Activated CD4-positive, CD25-positive, alpha-beta regulatory T cell treated with anti-CD3 and anti-CD28 coated beads, Interleukin-2, amount 50 U/mL, for 72 hours (primary cell): ENCODE measurements around the gene MEPCE.

ENCODE experiments used
- DNase-seq: peaks from one replicate; pipeline ENCODE4 v3.0.0; 2021

The MEPCE gene

DNA sequence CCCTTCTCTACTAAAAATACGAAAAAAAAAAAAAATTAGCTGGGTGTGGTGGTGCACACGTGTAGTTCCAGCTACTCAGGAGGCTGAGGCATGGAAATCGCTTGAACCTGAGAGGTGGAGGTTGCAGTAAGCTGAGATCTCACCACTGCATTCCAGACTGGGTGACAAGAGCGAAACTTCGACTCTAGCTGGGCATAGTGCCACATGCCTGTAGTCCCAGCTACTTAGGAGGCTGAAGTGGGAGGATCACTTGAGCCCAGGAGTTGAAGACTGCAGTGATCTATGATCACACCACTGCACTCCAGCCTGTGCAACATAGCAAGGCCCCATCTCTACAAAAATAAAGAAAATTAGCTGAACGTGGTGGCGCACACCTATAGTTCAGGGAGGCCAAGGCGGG is 35.7 kb downstream of the MEPCE start:
- DNase-seq, result no peak

DNA sequence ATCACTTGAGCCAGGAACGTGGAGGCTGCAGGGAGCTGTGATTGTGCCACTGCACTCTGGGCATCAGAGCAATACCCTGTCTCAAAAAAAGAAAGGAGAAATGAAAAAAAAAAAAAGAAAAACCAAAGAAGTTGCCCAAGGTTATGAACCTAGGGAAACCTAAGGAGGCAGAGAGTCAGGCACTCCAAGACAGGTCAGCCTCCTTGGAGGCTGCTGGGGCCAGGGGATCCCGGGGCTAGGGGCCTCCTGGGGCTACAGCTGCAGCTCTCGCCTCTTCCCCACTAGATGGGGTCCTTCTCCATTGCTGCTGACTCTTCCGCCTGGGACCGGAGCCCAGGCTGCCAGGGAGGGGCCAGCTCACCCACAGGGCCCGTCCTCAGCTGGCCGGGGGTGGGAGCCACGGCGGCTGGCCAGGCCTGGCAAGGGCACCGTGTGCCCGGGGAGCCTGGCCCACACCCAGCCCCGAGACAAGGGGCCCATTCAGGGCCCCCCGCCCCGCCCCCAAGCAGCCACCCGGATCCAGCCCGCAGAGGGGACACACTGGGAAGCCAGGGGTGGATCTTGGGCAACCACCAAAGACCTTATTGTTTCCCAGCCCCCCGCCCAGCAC is 36.2 kb downstream of the MEPCE start:
- no peak for DNase-seq

DNA sequence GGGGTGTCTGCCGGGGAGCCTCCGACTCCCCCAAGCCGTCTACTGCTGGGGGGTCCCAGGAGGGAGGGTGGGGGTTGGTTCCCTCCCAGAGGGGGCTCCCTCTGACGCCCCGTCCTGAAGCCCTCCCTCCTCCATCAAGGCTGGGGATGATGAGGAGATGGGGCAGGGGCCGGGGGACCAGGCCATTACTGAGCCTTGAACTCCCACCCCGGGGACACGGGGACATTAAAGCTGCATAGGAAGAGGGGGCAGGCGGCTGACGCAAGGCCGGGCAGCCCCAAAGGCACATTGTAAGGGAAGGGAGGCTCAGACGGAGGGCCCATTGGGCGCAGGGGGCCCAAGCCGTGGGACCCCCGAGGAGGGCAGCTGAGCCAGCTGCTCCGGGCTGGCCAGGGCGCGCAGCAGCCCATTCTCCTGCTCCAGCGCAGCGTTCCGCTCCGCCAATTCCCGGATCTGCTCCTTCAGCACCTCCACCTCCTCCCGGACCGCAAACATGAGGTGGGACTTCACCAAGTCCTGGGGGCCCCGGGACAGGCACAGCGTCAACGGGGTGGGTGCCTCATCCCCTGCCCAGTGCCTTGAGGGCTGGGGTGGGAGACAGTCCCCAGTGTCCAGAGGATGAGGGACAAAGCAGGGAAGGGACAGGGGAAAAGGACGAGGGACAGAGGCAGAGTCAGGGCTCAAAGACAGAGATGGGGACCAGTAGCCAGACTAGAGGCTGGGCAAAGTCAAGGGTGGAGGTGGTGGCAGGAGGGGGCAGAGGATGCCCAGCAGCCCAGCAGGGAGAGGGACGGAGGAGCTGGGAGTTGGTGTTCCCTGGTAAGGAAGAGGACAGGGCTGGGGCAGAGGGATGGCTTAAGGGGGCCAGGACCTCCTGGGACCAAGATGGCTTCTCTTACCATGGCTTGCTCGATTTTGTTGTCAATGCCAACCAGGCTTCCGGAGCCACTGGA is 37.3 kb downstream of the MEPCE start:
- DNase-seq, result no peak

DNA sequence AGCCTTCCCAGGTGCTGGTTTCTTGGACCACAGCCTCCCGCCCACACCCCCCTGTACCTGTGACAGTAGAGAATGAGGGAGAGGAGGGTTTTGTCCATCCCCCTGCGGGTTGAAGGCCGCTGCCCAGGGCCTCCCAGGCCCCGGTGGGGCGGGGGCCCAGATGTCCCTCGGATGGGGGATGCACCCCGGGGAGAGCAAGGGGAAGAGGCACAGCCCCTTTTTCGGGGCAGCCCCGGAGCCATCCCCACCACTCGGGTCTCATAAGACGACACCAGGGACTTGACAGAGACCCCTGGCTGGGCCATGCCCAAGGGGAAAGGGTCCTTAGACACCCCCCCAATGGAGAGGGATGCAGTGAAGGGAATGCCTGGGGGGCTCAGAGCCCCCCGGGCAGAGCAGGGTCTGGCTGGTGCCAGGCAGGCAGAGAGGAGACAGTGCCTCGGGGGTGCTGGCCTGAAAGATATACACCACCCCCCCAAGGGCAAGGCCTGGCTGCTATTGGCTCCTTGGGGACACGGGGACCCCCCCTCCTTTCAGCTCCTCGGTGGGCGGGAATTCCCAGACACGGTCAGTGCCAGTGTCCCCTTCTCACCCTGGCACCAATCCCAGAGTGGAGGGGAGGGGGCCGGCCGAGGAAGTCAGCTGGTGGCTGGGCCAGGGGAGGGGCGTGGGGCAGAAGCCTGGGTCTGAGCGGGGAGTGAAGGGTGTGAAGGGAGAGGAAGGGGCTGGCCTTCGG is 38.2 kb downstream of the MEPCE start:
- DNase-seq, result no peak

DNA sequence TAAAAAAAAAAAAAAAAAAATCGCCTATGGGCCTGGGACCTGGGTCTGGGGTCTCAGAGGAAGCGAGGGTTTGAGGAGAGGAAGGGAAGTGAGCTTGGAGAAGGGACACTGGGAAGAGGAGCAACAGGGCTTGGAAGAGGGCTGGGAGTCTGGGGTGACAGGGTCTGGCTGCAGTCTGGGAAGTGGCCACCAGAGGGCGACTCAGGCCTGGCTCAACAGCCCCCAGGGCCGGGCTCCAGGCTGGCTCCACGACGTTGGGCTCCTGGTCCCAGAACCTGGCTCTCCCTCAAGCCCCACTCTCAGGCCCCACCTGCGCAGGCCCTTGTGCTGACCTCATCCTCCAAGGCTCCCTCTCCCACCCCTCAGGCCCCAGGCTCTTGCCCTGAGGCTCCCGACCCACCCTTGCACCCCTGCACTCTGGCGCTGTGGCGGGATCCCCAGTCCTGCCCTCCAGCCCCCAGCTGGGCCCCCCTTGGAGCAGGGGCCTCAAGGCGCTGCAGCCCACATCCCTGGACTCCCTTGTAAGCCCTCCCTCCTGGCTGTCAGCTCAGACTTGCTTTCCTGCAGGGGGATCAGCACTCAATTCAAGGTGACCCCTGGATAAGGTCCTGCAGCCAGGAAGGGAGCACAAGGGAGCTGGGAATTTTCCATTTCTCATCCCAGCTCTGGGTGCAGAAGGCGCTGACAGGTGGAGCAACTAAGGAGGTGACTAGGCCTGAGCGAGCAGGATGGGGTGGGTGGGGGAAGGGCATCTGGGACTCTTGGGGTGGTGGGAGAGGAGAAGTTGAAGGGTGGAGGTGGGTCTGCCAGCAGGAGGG is 39.8 kb downstream of the MEPCE start:
- peak; percentile 90 for DNase-seq

DNA sequence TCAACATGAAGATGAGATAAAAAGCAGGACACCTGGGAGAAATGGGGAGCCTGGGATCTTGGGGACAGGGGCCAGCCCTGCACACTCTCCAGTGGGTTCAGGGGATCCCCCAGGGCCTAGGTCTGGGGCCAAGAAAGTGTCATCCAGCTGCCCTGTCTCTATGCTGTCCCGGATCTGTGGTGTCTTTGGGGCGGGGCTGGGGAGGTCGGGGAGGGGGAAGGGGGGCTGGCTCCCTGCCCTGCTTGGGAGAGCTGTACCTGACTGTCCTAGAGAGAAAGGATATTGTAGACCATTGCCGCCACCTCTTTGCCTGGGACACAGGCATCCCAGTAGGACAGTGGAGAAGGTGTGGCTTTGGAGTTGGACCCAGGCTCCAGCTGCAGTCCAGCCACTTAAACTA is 41.4 kb downstream of the MEPCE start:
- no peak for DNase-seq

DNA sequence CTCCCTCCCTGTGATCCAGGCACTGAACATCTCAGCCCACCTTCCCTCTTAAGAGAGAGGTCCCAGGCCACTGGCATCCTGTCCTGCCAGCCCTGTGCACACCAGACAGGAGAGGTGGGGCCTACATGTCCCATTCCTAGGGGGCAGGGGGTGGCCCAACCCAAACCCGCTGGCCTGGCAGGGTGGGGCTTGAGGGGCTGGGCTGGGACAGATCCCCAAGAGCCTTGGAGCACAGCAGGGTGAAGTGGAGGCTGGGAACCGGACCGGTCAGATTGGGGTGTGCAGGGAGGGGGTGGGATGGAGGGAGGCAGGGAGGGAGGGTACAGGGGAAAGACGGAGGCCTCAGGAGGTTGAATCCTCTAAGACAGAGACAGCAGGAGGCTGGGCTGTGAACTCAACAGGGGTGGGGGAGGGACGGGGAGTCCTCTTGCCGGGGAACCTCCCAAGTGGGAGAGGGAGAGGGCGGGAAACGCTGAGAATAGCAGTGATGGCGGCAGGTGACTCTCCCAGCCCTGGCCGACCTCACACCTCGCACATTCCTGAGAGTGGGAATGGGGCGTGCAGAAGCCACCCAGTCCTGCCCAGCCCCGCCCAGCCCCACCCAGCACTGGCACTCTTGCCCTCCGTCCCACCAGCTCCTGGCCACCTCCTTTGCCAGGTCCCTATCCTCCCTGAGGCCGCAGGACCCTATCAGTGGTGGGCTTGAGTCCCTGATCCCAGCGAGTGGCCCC is 42.7 kb downstream of the MEPCE start:
- DNase-seq, result no peak

DNA sequence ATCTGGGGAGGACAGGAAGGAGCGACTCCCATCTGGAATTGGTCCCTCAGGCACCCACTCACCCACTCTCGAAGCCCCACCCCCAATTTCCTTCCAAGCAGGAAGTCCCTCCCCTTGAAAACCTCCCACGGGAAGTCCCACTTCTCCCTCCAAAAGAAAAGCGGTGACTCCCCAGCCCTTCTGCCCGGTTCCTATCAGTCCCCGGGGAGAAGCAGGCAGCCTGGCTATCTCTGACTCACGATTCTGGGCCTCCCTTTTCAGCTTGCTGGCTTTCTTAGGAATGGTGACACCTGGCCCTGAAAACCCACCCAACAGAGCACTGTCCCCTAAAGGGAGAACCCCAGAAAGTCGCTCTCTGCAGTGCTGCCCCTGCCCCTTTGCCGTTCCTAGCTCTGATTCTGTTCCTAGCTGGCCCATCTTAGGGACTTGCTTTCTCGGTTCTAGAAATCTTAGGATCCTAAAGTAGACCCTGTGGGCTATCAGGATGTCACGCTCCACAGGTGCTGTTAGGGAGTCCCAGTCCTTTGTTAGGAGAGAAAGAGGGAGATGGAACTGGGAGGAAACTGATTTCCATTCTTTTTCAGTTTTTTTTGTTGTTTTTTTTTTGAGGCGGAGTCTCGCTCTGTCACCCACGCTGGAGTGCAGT is 43.3 kb downstream of the MEPCE start:
- DNase-seq, result no peak

DNA sequence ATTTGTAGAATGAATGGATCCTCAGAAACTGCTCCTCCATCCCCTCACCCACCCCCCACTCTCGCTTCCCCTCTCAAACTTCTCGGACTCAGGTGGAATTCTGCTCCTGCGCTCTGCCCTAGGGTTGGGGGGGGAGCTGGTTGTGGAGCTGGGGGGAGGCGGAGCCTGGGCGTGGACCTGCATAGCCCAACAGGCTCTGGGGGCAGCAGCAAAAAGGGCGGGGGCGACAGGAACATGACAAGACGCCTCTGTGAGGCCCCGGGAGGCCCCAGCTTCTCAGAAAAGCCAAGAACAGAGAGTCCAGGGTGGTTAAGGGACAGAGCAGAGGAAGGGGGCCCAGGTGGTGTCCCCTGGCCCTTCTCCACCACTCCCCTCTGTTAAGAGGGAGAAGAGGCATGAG is 45.9 kb downstream of the MEPCE start:
- no peak for DNase-seq

DNA sequence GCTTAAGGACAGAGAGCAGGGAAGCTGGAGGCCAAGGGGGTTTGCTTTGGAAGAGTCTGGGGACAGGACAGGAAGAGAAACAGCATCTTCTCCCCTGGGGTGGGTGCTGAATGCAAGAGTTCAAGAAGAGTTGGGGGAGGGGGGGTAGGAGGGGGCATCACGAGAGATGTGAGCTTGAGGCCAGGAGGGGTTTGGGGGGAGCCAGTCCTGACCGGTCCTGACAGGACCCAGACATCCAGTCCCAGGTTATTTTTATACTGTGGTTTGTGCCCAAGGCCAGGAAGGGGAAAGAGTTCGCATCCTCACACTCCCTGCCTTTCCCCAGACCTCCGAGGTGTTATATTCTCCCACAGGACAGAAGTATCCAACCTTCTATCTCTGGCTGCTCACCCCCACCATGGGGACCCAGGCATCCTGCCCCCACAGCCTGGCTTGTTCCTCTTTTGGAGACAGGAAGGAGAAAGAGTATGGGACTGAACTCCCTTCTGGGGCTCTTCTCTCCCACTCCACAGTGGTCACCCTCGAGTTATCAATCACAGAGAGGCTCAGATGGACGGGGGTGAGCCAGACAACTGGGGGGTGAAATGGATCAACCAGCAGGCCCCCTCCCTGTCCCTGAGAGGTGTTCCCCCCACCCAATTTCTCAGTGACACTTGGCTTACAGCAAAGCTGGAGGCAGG is 46.6 kb downstream of the MEPCE start:
- DNase-seq, result no peak

DNA sequence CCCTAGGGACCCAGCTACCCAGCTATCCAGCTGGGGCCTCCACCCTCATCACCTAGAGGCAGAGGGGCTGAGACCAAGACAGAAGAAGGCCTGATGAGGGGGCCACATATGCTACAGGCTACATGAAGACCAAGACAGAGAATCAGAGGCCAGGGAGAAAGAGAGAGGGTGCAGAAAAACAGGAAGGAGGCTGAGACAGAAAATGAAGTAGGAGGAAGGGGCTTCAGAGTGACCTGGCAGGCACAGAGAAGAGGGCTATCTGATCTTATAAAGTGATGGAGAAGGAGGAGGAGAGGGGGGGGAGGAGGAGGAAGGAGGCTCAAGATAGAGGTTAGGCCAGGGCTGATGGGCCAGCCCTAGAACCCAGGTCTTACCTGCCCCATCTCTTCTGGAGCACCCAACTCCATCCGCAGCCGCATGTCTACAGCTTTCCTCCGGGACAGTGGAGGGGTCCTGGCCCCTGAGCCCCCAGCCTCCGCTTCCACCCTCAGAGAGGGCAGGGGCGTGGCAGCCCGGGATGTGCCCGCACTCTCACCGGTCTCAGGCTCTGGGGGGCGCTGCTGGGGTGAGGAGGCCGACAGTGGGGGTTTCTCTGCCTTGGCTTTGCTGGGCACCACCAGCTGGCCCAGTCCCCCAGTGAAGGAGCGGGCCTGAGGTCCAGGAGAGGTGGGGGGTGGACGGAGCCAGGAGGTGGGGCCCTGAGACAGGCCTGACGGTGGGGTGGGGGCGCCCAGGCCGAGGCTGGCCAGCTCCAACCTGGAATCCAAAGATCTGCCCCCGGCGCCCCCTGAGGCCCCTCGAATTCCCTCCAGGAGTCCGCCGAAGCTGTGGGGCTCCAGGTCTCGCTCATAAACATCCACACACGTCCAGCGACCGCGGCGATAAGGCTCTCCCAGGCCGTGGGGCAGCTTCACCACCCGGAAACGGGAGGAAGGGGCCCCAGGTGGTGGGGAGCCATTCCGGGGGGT is 47.6 kb downstream of the MEPCE start:
- DNase-seq, result no peak

DNA sequence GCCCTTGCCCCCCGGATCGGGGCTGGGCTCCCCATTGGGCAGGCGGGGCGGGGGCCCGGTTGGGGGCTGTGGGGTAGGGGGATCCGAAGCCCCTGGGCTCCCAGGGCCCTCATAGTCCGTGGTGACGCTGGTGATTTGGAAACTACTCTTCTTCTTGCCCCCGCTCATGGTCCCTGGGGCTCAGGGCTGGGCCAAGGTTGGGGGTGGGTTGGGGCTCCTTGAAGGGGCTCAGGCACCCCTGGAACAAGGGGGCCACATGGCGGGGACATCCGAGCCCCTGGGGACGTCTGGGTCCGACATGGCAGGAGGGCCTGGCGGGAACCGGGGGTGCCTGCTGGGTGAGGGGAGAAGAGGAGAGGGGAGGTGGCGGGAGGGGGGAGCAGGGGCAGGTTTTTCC is 48.2 kb downstream of the MEPCE start:
- no peak for DNase-seq

DNA sequence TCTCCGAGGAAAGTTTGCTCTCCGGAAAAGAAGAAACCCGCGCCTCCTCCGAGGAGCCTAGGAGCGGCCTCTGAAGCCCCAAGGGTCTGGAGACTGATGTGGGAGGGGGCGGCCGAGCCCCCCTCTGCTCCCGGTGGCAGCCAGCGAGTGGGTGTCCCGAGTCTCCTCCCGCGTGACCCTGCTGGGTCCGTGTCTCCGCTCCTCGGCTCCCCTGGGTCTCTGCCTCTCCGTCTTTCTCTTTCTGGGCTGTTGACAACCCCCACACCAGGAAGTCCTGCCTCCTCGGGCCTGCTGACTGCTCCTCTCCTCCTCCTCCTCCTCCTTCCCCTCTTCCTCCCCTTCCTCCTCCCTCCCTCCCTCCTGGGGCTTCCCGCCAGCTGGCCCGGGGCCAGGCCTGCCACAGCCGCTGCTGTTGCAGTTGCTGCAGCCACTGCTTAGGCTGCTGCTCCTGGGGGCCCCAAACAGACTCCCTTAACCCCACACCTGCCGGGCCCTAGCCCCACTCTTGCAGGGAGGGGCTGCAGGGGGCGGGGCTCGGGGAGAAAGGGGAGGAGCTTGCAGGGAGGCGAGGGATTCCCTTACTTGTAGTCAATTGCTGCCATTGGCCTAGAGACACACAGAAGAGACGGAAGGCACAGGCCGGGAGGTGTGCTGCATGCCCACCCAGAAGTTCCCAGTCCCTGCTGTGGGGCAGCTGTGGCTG is 49.5 kb downstream of the MEPCE start, which contains the start of gene TSC22D4:
Gene TSC22D4 (minus strand): TSS at position 257 of the 703 bp plus-strand sequence. CDS start 1,176 bp downstream, outside the sequence.
- peak; percentile 84 for DNase-seq

DNA sequence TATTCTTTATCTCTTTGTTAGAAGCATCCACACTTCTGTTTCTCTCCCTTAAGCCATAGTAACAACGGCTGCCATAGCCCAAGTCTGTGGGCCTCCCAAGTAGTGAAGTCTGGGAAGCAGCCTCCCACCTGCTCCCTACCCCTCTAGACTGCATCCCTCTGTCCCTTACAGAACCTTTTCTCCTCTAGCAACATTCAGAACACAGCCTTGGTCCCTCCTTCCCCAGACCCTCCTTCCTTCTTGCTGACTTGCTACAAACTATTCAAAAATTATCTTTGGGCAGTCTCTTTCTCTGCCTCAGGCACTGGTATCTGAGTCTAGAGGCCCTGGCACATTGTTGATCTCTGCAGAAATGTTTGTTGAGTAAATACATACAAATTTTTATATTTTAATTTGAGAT is 51.8 kb downstream of the MEPCE start:
- DNase-seq, result no peak

DNA sequence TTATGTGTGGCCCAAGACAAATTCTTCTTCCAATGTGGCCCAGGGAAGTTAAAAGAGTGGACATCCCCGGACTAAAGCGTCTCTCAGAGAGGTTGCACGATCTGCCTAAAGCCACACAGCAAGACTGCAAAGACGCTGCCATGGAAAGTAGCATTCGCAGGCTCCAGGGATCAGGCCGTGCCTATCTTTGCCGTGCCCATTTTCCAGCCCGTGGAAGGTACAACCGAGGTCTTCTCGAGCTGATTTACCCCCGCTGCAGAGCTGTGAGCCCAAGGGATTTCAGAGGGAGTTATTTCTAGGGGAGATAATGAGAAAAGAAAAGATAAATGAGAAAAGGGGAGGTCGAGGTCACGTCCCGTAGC is 53.1 kb downstream of the MEPCE start:
- DNase-seq, result no peak

DNA sequence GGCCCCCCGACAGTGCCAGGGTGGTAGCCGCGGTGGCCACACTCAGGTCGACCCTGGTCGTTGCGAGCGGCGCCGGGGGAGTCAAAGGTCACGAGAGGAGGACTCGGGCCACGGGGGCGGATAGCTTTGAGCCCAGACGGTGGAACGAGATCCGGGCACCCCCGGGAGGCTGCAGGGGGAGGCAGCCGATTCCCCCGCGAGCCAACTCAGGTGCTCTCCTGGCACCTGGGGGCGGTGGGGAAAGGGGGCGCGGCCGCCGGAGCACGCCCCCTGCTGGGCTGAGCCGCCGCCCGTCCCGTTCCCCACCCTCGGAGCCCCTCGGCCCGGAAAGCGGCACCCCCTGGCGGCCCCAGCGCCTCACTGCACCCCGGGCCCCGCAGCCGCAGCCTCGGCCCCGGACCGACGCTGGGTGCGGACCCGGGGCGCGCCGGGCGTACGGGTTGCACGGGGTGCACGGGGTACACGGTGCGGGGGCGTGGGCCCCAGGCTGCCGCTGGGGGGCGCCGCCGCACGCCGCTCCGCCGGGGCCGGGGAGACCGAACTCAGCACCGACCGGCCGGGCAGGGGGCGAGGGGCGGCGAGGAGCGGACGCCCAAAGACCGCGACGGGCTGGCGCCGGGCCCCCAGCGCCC is 53.6 kb downstream of the MEPCE start:
- peak; percentile 87 for DNase-seq
